ENCODE measurements around the gene NPAS3. TPM values are rescaled to one million over a fixed set of nuclear protein-coding genes. Genes with fewer than 3 reads are reported as not detected.
A peak's percentile ranks its signal among the peaks of the same experiment; 100 is the strongest.

NPAS3 gene
- total and polyA plus RNA-seq, 5 donors from 2014 or later: not detected

GRCh38 chr14:33376510-33376909, 437.8 kb downstream of the NPAS3 start:
- no peaks in the 10 kb centered on the region for H3K27me3 Mint-ChIP-seq
- no peaks in the 10 kb centered on the region for H3K36me3 Mint-ChIP-seq
- no peak overlapping the region for H3K27ac ChIP-seq (ENCODE audit: insufficient read depth, low read length, poor library complexity, severe bottlenecking)
- H3K4me1 ChIP-seq (ENCODE audit: control insufficient read depth, insufficient read depth, low read length, poor library complexity, severe bottlenecking): no peaks in the 10 kb centered on the region
- ATAC-seq (ENCODE audit: low read depth in 2 of 2) (no peak), DNase-seq (no peak)
- H3K9me3 ChIP-seq (ENCODE audit: control insufficient read depth in 2 of 2, low read length in 2 of 2): no peaks in the 10 kb centered on the region
- H3K9me3 Mint-ChIP-seq: peaks cover 0 to 8% (median 2%) of the 10 kb centered on the region in 7 donors
- H3K27me3 ChIP-seq (ENCODE audit: control insufficient read depth, insufficient read depth, low read length): no peaks in the 10 kb centered on the region
- no peak overlapping the region for H3K4me3 Mint-ChIP-seq
- no peaks in the 10 kb centered on the region for H3K4me1 Mint-ChIP-seq
- H3K4me3 ChIP-seq (ENCODE audit: low read depth, low read length): no peak overlapping the region
- no peaks in the 10 kb centered on the region for H3K36me3 ChIP-seq (ENCODE audit: control insufficient read depth, insufficient read depth, low read length)
- no peak overlapping the region for H3K27ac Mint-ChIP-seq

- no peak overlapping the region for H3K4me3 ChIP-seq (ENCODE audit: low read depth, low read length)
- H3K27me3 ChIP-seq (ENCODE audit: control insufficient read depth, insufficient read depth, low read length): no peaks in the 10 kb centered on the region
- Mint-ChIP-seq H3K27me3 (no peaks in the 10 kb centered on the region), H3K9me3 (peaks cover 0 to 8% (median 2%) of the 10 kb centered on the region in 7 donors), H3K27ac (no peak overlapping the region), H3K4me3 (no peak overlapping the region), H3K36me3 (no peaks in the 10 kb centered on the region), H3K4me1 (no peaks in the 10 kb centered on the region)
- no peaks in the 10 kb centered on the region for H3K4me1 ChIP-seq (ENCODE audit: control insufficient read depth, insufficient read depth, low read length, poor library complexity, severe bottlenecking)
- DNase-seq (no peak), ATAC-seq (ENCODE audit: low read depth in 2 of 2) (no peak)
- H3K36me3 ChIP-seq (ENCODE audit: control insufficient read depth, insufficient read depth, low read length): no peaks in the 10 kb centered on the region
- H3K27ac ChIP-seq (ENCODE audit: insufficient read depth, low read length, poor library complexity, severe bottlenecking): no peak overlapping the region
- no peaks in the 10 kb centered on the region for H3K9me3 ChIP-seq (ENCODE audit: control insufficient read depth in 2 of 2, low read length in 2 of 2)
These were observed 439.1 kb downstream of the NPAS3 start for GRCh38 chr14:33377596-33378390.

- Mint-ChIP-seq H3K27ac (peak overlapping the region in 1 of 3 donors; percentile 78), H3K4me1 (no peaks in the 10 kb centered on the region), H3K4me3 (no peak overlapping the region), H3K36me3 (no peaks in the 10 kb centered on the region), H3K27me3 (no peaks in the 10 kb centered on the region), H3K9me3 (peaks cover 0 to 8% (median 1%) of the 10 kb centered on the region in 7 donors)
- Histone ChIP-seq H3K4me3 (ENCODE audit: low read depth, low read length) (no peak overlapping the region), H3K36me3 (ENCODE audit: control insufficient read depth, insufficient read depth, low read length) (no peaks in the 10 kb centered on the region), H3K27ac (ENCODE audit: insufficient read depth, low read length, poor library complexity, severe bottlenecking) (no peak overlapping the region), H3K27me3 (ENCODE audit: control insufficient read depth, insufficient read depth, low read length) (no peaks in the 10 kb centered on the region), H3K4me1 (ENCODE audit: control insufficient read depth, insufficient read depth, low read length, poor library complexity, severe bottlenecking) (no peaks in the 10 kb centered on the region), H3K9me3 (ENCODE audit: control insufficient read depth in 2 of 2, low read length in 2 of 2) (no peaks in the 10 kb centered on the region)
- DNase-seq: no peak
- ATAC-seq (ENCODE audit: low read depth in 2 of 2): no peak
These were observed 443.0 kb downstream of the NPAS3 start for GRCh38 chr14:33381717-33382116.

GRCh38 chr14:33386140-33386539, 447.5 kb downstream of the NPAS3 start:
- H3K4me1 Mint-ChIP-seq: no peaks in the 10 kb centered on the region
- DNase-seq: no peak
- H3K27ac Mint-ChIP-seq: no peak overlapping the region
- no peak for ATAC-seq (ENCODE audit: low read depth in 2 of 2)
- no peak overlapping the region for H3K4me3 Mint-ChIP-seq
- no peaks in the 10 kb centered on the region for H3K4me1 ChIP-seq (ENCODE audit: control insufficient read depth, insufficient read depth, low read length, poor library complexity, severe bottlenecking)
- H3K27ac ChIP-seq (ENCODE audit: insufficient read depth, low read length, poor library complexity, severe bottlenecking): no peak overlapping the region
- H3K4me3 ChIP-seq (ENCODE audit: low read depth, low read length): no peak overlapping the region
- no peaks in the 10 kb centered on the region for H3K36me3 ChIP-seq (ENCODE audit: control insufficient read depth, insufficient read depth, low read length)
- peaks cover 0 to 9% (median 0%) of the 10 kb centered on the region in 7 donors for H3K9me3 Mint-ChIP-seq
- H3K36me3 Mint-ChIP-seq: no peaks in the 10 kb centered on the region
- H3K27me3 ChIP-seq (ENCODE audit: control insufficient read depth, insufficient read depth, low read length): no peaks in the 10 kb centered on the region
- H3K27me3 Mint-ChIP-seq: no peaks in the 10 kb centered on the region
- no peaks in the 10 kb centered on the region for H3K9me3 ChIP-seq (ENCODE audit: control insufficient read depth in 2 of 2, low read length in 2 of 2)

GRCh38 chr14:33386781-33387180, 448.1 kb downstream of the NPAS3 start:
- H3K27me3 Mint-ChIP-seq: no peaks in the 10 kb centered on the region
- no peak overlapping the region for H3K4me3 ChIP-seq (ENCODE audit: low read depth, low read length)

GRCh38 chr14:33390335-33390734, 451.7 kb downstream of the NPAS3 start:
- H3K27me3 ChIP-seq (ENCODE audit: control insufficient read depth, insufficient read depth, low read length): no peaks in the 10 kb centered on the region
- no peaks in the 10 kb centered on the region for H3K4me1 ChIP-seq (ENCODE audit: control insufficient read depth, insufficient read depth, low read length, poor library complexity, severe bottlenecking)
- no peaks in the 10 kb centered on the region for H3K36me3 ChIP-seq (ENCODE audit: control insufficient read depth, insufficient read depth, low read length)
- ATAC-seq (ENCODE audit: low read depth in 2 of 2) (no peak), DNase-seq (no peak)
- no peaks in the 10 kb centered on the region for H3K4me1 Mint-ChIP-seq
- no peaks in the 10 kb centered on the region for H3K9me3 ChIP-seq (ENCODE audit: control insufficient read depth in 2 of 2, low read length in 2 of 2)
- H3K4me3 ChIP-seq (ENCODE audit: low read depth, low read length): no peak overlapping the region
- H3K27me3 Mint-ChIP-seq: no peaks in the 10 kb centered on the region
- H3K27ac ChIP-seq (ENCODE audit: insufficient read depth, low read length, poor library complexity, severe bottlenecking): no peak overlapping the region
- no peak overlapping the region for H3K27ac Mint-ChIP-seq
- H3K9me3 Mint-ChIP-seq: peaks cover 0 to 9% (median 0%) of the 10 kb centered on the region in 7 donors
- no peaks in the 10 kb centered on the region for H3K36me3 Mint-ChIP-seq
- no peak overlapping the region for H3K4me3 Mint-ChIP-seq

More at GRCh38 chr14:33386781-33387180, 448.1 kb downstream of the NPAS3 start:
- no peak for DNase-seq
- Mint-ChIP-seq H3K27ac (no peak overlapping the region), H3K9me3 (peaks cover 0 to 9% (median 0%) of the 10 kb centered on the region in 7 donors), H3K4me3 (no peak overlapping the region), H3K36me3 (no peaks in the 10 kb centered on the region), H3K4me1 (no peaks in the 10 kb centered on the region)
- Histone ChIP-seq H3K9me3 (ENCODE audit: control insufficient read depth in 2 of 2, low read length in 2 of 2) (no peaks in the 10 kb centered on the region), H3K36me3 (ENCODE audit: control insufficient read depth, insufficient read depth, low read length) (no peaks in the 10 kb centered on the region), H3K27ac (ENCODE audit: insufficient read depth, low read length, poor library complexity, severe bottlenecking) (no peak overlapping the region), H3K27me3 (ENCODE audit: control insufficient read depth, insufficient read depth, low read length) (no peaks in the 10 kb centered on the region), H3K4me1 (ENCODE audit: control insufficient read depth, insufficient read depth, low read length, poor library complexity, severe bottlenecking) (no peaks in the 10 kb centered on the region)
- ATAC-seq (ENCODE audit: low read depth in 2 of 2): no peak

- DNase-seq: no peak
These were observed 454.7 kb downstream of the NPAS3 start for GRCh38 chr14:33393231-33393894.

More at GRCh38 chr14:33393231-33393894, 454.7 kb downstream of the NPAS3 start:
- no peaks in the 10 kb centered on the region for H3K9me3 ChIP-seq (ENCODE audit: control insufficient read depth in 2 of 2, low read length in 2 of 2)
- H3K4me1 Mint-ChIP-seq: no peaks in the 10 kb centered on the region
- no peak overlapping the region for H3K4me3 ChIP-seq (ENCODE audit: low read depth, low read length)
- no peaks in the 10 kb centered on the region for H3K36me3 ChIP-seq (ENCODE audit: control insufficient read depth, insufficient read depth, low read length)
- H3K27ac ChIP-seq (ENCODE audit: insufficient read depth, low read length, poor library complexity, severe bottlenecking): no peak overlapping the region
- no peak for ATAC-seq (ENCODE audit: low read depth in 2 of 2)
- H3K27me3 Mint-ChIP-seq: no peaks in the 10 kb centered on the region
- H3K9me3 Mint-ChIP-seq: peaks cover 0 to 4% (median 0%) of the 10 kb centered on the region in 7 donors
- H3K27ac Mint-ChIP-seq: no peak overlapping the region
- H3K36me3 Mint-ChIP-seq: no peaks in the 10 kb centered on the region
- H3K4me3 Mint-ChIP-seq: no peak overlapping the region
- H3K4me1 ChIP-seq (ENCODE audit: control insufficient read depth, insufficient read depth, low read length, poor library complexity, severe bottlenecking): no peaks in the 10 kb centered on the region
- H3K27me3 ChIP-seq (ENCODE audit: control insufficient read depth, insufficient read depth, low read length): no peaks in the 10 kb centered on the region

All from CD4-positive, CD25-positive, alpha-beta regulatory T cell (primary cell).